Measurements from ENCODE around the gene ANGEL2. TPM values are rescaled to one million over a fixed set of nuclear protein-coding genes. Genes with fewer than 3 reads are reported as not detected.
A peak's percentile ranks its signal among the peaks of the same experiment; 100 is the strongest.

The ANGEL2 gene
- total and polyA plus RNA-seq, 4 donors: 38.4 to 63.9 (median 47.3) TPM

DNA sequence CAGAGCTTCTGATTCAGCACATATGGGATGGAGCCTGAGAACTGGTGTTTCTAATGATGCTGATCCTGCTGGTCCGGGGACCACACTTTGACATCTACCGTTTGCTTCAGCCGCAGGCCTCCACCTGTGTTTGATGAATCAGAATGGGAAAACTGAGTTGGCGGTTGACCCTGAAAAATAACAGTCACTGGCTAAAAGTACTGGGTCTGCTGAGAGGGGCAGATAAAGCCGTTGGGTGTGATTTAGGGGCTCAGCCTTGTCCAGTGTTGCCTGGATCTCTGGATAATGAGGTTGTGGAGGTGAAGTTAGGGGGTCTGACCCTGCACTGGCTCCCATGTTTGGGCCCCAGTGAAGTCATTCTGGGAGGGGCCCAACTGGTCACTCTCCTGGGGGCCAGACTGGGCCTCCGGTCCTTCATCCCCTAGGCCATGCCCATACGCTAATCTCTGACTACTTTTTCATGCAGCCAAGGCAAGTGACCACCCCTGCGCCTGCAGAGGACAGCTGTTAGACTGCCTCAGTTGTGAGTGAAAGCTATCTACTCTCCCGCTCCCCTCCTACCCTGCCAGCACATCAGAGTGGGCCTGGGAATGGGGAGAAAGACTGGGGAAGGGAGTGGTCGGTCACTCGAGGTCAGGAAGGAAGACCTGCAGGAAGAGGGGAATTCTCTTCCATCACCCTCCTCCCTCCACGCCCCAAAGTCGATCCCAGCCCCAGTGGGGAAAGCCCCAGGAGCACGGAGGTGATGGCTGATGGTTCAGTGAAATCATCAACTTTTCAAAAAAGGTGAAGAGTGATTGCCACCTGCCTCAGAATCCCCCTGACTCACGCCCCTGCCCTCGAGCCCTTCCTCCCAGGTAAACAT, 37.7 kb downstream of the ANGEL2 start:
- DNase-seq (ENCODE audit: low read depth in 4 of 6, low spot score in 6 of 6): no peak
- WGBS (ENCODE audit: insufficient coverage): 89% methylated on average over 9 of the region's 16 CpGs
- Histone ChIP-seq H3K36me3 (ENCODE audit: control insufficient read depth, insufficient read depth, low read length) (peaks cover 37% of the 10 kb centered on the region), H3K4me1 (ENCODE audit: control insufficient read depth, insufficient read depth, low read length) (peaks cover 24% of the 10 kb centered on the region), H3K27me3 (ENCODE audit: control insufficient read depth, insufficient read depth, low read length) (no peaks in the 10 kb centered on the region), H3K9me3 (ENCODE audit: control insufficient read depth, insufficient read depth, low read length) (no peaks in the 10 kb centered on the region), H3K27ac (ENCODE audit: low read depth, low read length) (no peak overlapping the region), H3K4me3 (ENCODE audit: low read depth, low read length) (no peak overlapping the region)

DNA sequence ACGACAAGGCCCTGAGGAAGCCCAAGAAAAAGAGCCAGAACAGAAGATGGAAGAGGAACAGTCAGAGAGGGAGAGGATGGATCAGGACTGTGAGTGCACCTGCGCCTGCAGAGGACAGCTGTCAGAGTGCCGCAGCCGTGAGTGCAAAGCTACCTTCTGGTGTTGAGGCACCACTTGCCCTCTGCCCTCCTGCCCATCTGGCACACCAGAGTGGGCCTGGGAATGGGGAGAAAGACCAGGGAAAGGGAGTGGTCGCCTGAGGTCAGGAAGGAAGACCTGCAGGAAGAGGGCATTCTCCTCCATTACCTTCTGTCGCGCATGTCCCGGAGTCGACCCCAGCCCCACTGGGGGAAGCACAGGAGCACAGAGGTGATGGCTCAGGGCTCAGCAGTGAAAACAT, 39.1 kb downstream of the ANGEL2 start:
- Histone ChIP-seq H3K9me3 (ENCODE audit: control insufficient read depth, insufficient read depth, low read length) (no peaks in the 10 kb centered on the region), H3K4me1 (ENCODE audit: control insufficient read depth, insufficient read depth, low read length) (peaks cover 16% of the 10 kb centered on the region), H3K36me3 (ENCODE audit: control insufficient read depth, insufficient read depth, low read length) (peaks cover 37% of the 10 kb centered on the region), H3K27me3 (ENCODE audit: control insufficient read depth, insufficient read depth, low read length) (no peaks in the 10 kb centered on the region), H3K4me3 (ENCODE audit: low read depth, low read length) (no peak overlapping the region), H3K27ac (ENCODE audit: low read depth, low read length) (no peak overlapping the region)
- DNase-seq (ENCODE audit: low read depth in 4 of 6, low spot score in 6 of 6): no peak
- WGBS (ENCODE audit: insufficient coverage): 91% methylated on average over 6 of the region's 9 CpGs

GRCh38 chr1:212975111-212975918, 40.4 kb downstream of the ANGEL2 start:
- Histone ChIP-seq H3K4me1 (ENCODE audit: control insufficient read depth, insufficient read depth, low read length) (peaks cover 5% of the 10 kb centered on the region), H3K27me3 (ENCODE audit: control insufficient read depth, insufficient read depth, low read length) (no peaks in the 10 kb centered on the region), H3K9me3 (ENCODE audit: control insufficient read depth, insufficient read depth, low read length) (no peaks in the 10 kb centered on the region), H3K4me3 (ENCODE audit: low read depth, low read length) (no peak overlapping the region), H3K36me3 (ENCODE audit: control insufficient read depth, insufficient read depth, low read length) (peaks cover 36% of the 10 kb centered on the region), H3K27ac (ENCODE audit: low read depth, low read length) (no peak overlapping the region)
- WGBS (ENCODE audit: insufficient coverage): 89% methylated on average over 9 of the region's 10 CpGs
- no peak for DNase-seq (ENCODE audit: low read depth in 4 of 6, low spot score in 6 of 6)

GRCh38 chr1:212974711-212975110, 41.0 kb downstream of the ANGEL2 start:
- H3K4me3 ChIP-seq (ENCODE audit: low read depth, low read length): no peak overlapping the region
- no peaks in the 10 kb centered on the region for H3K27me3 ChIP-seq (ENCODE audit: control insufficient read depth, insufficient read depth, low read length)
- no peaks in the 10 kb centered on the region for H3K9me3 ChIP-seq (ENCODE audit: control insufficient read depth, insufficient read depth, low read length)
- no peaks in the 10 kb centered on the region for H3K4me1 ChIP-seq (ENCODE audit: control insufficient read depth, insufficient read depth, low read length)
- no peak for DNase-seq (ENCODE audit: low read depth in 4 of 6, low spot score in 6 of 6)
- 50% methylated on average over 2 of the region's 6 CpGs for WGBS (ENCODE audit: insufficient coverage)
- no peak overlapping the region for H3K27ac ChIP-seq (ENCODE audit: low read depth, low read length)
- H3K36me3 ChIP-seq (ENCODE audit: control insufficient read depth, insufficient read depth, low read length): peaks cover 36% of the 10 kb centered on the region

- DNase-seq (ENCODE audit: low read depth in 4 of 6, low spot score in 6 of 6): no peak
These were observed 41.8 kb downstream of the ANGEL2 start for GRCh38 chr1:212973899-212974298.

DNA sequence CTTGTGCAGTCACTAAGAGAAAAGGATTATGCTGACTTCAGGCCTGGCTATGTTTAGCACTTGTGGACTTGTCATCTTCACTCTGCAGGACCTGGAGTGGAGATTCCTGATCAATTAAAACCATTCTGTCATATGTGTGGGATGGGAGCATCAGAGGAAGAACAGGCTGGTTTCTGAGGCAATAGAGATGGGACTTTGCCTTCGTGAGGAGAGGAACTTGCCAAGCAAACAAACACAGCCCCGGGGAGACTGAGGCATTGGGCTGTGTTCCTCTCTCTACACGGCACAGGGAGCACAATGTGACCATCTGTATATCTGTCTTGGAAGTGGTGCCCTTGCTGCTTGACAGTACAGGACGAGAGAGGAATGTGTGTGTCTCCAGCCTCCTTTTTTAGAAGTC, 42.2 kb downstream of the ANGEL2 start:
- Histone ChIP-seq H3K9me3 (ENCODE audit: control insufficient read depth, insufficient read depth, low read length) (no peaks in the 10 kb centered on the region), H3K27me3 (ENCODE audit: control insufficient read depth, insufficient read depth, low read length) (no peaks in the 10 kb centered on the region), H3K27ac (ENCODE audit: low read depth, low read length) (no peak overlapping the region), H3K4me1 (ENCODE audit: control insufficient read depth, insufficient read depth, low read length) (no peaks in the 10 kb centered on the region), H3K36me3 (ENCODE audit: control insufficient read depth, insufficient read depth, low read length) (peaks cover 36% of the 10 kb centered on the region), H3K4me3 (ENCODE audit: low read depth, low read length) (no peak overlapping the region)
- WGBS (ENCODE audit: insufficient coverage): 92% methylated on average over 3 of the region's 4 CpGs
- no peak for DNase-seq (ENCODE audit: low read depth in 4 of 6, low spot score in 6 of 6)

More at GRCh38 chr1:212973899-212974298, 41.8 kb downstream of the ANGEL2 start:
- H3K27ac ChIP-seq (ENCODE audit: low read depth, low read length): no peak overlapping the region
- H3K9me3 ChIP-seq (ENCODE audit: control insufficient read depth, insufficient read depth, low read length): no peaks in the 10 kb centered on the region
- H3K27me3 ChIP-seq (ENCODE audit: control insufficient read depth, insufficient read depth, low read length): no peaks in the 10 kb centered on the region
- WGBS (ENCODE audit: insufficient coverage): 94% methylated on average over 7 of the region's 8 CpGs
- no peaks in the 10 kb centered on the region for H3K4me1 ChIP-seq (ENCODE audit: control insufficient read depth, insufficient read depth, low read length)
- no peak overlapping the region for H3K4me3 ChIP-seq (ENCODE audit: low read depth, low read length)
- H3K36me3 ChIP-seq (ENCODE audit: control insufficient read depth, insufficient read depth, low read length): peaks cover 37% of the 10 kb centered on the region

GRCh38 chr1:212971312-212971711, 44.4 kb downstream of the ANGEL2 start:
- H3K9me3 ChIP-seq (ENCODE audit: control insufficient read depth, insufficient read depth, low read length): no peaks in the 10 kb centered on the region
- no peaks in the 10 kb centered on the region for H3K27me3 ChIP-seq (ENCODE audit: control insufficient read depth, insufficient read depth, low read length)
- H3K27ac ChIP-seq (ENCODE audit: low read depth, low read length): no peak overlapping the region
- DNase-seq (ENCODE audit: low read depth in 4 of 6, low spot score in 6 of 6): no peak
- peaks cover 23% of the 10 kb centered on the region for H3K36me3 ChIP-seq (ENCODE audit: control insufficient read depth, insufficient read depth, low read length)
- 86% methylated on average over 5 of the region's 5 CpGs for WGBS (ENCODE audit: insufficient coverage)
- no peak overlapping the region for H3K4me3 ChIP-seq (ENCODE audit: low read depth, low read length)
- H3K4me1 ChIP-seq (ENCODE audit: control insufficient read depth, insufficient read depth, low read length): no peaks in the 10 kb centered on the region

DNA sequence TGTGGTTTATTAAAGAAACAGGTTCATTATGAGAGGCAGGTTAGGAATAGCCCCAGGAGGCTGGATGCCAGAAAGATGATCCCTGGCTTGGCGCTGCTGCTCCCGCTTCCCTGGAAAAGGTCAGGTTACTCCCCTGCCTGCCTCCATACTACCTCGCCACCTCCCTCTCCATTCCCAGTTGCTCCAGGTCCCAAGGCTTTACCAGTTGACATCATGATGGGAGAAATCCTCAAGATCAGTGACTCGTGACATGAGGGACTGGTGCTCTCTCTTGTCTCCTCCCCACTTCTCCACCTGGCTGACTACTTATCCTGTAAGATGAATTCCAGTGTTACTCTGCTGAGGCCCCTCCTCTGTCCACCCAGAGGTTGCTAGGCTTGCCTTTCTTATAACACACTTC, 45.6 kb downstream of the ANGEL2 start:
- DNase-seq (ENCODE audit: low read depth in 4 of 6, low spot score in 6 of 6): no peak
- 98% methylated on average over 4 of the region's 4 CpGs for WGBS (ENCODE audit: insufficient coverage)
- H3K27ac ChIP-seq (ENCODE audit: low read depth, low read length): no peak overlapping the region
- H3K4me1 ChIP-seq (ENCODE audit: control insufficient read depth, insufficient read depth, low read length): no peaks in the 10 kb centered on the region
- no peak overlapping the region for H3K4me3 ChIP-seq (ENCODE audit: low read depth, low read length)
- no peaks in the 10 kb centered on the region for H3K9me3 ChIP-seq (ENCODE audit: control insufficient read depth, insufficient read depth, low read length)
- no peaks in the 10 kb centered on the region for H3K27me3 ChIP-seq (ENCODE audit: control insufficient read depth, insufficient read depth, low read length)
- H3K36me3 ChIP-seq (ENCODE audit: control insufficient read depth, insufficient read depth, low read length): peaks cover 20% of the 10 kb centered on the region

- Histone ChIP-seq H3K4me3 (ENCODE audit: low read depth, low read length) (no peak overlapping the region), H3K27ac (ENCODE audit: low read depth, low read length) (no peak overlapping the region), H3K27me3 (ENCODE audit: control insufficient read depth, insufficient read depth, low read length) (no peaks in the 10 kb centered on the region), H3K4me1 (ENCODE audit: control insufficient read depth, insufficient read depth, low read length) (peaks cover 5% of the 10 kb centered on the region), H3K36me3 (ENCODE audit: control insufficient read depth, insufficient read depth, low read length) (peaks cover 20% of the 10 kb centered on the region), H3K9me3 (ENCODE audit: control insufficient read depth, insufficient read depth, low read length) (no peaks in the 10 kb centered on the region)
- DNase-seq (ENCODE audit: low read depth in 4 of 6, low spot score in 6 of 6): peak in 1 of 6 donors; percentile 35
- WGBS (ENCODE audit: insufficient coverage): 44% methylated on average over 2 of the region's 3 CpGs
These were observed 47.3 kb downstream of the ANGEL2 start for GRCh38 chr1:212968368-212968863.

All from spinal cord (tissue), 10 donors.